Measurements from ENCODE around the gene ARL8A.
"Not testable (repeated sequence)": the region's sequence is repeated elsewhere in the genome, so short reads cannot be mapped to it uniquely, and the experiment has no call there.

ARL8A gene

GRCh38 chr1:202144402-202145067 is at the start of gene ARL8A:
Gene ARL8A, minus strand, starts transcription at chr1:202144737. Its CDS starts 165 bp downstream, at chr1:202144572.
- peak; percentile 13 to 55 for DNase-seq

GRCh38 chr1:202194328-202194648 is 49.8 kb upstream of the ARL8A start:
- no peak for DNase-seq

- DNase-seq, result no peak
These were observed 49.2 kb upstream of the ARL8A start, which contains the start of gene LGR6 for GRCh38 chr1:202193614-202194327. Gene LGR6, plus strand, starts transcription at chr1:202193799. Its CDS starts 191 bp downstream, at chr1:202193990.

- peak in 1 of 2 experiments; percentile 70 for DNase-seq
These were observed 48.5 kb upstream of the ARL8A start for GRCh38 chr1:202192770-202193613.

- DNase-seq, result not testable (repeated sequence)
These were observed 46.9 kb upstream of the ARL8A start for GRCh38 chr1:202191391-202191790.

- DNase-seq, result no peak
These were observed 45.6 kb upstream of the ARL8A start for GRCh38 chr1:202189918-202190715.

- peak; percentile 29 to 83 for DNase-seq
These were observed 44.7 kb upstream of the ARL8A start for GRCh38 chr1:202189001-202189790.

GRCh38 chr1:202187697-202188407 is 43.3 kb upstream of the ARL8A start:
- no peak for DNase-seq

GRCh38 chr1:202187041-202187671 is 42.6 kb upstream of the ARL8A start:
- DNase-seq, result no peak

- no peak for DNase-seq
These were observed 41.8 kb upstream of the ARL8A start for GRCh38 chr1:202186327-202186726.

GRCh38 chr1:202184750-202185460 is 40.4 kb upstream of the ARL8A start:
- peak; percentile 72 to 93 for DNase-seq

GRCh38 chr1:202182040-202182877 is 37.7 kb upstream of the ARL8A start:
- DNase-seq, result no peak

- no peak for DNase-seq
These were observed 37.0 kb upstream of the ARL8A start for GRCh38 chr1:202181586-202181985.

GRCh38 chr1:202180751-202181139 is 36.2 kb upstream of the ARL8A start:
- DNase-seq, result not testable (repeated sequence)

- DNase-seq, result no peak
These were observed 35.6 kb upstream of the ARL8A start for GRCh38 chr1:202179828-202180750.

GRCh38 chr1:202176949-202177927 is 32.7 kb upstream of the ARL8A start:
- DNase-seq, result no peak

- no peak for DNase-seq
These were observed 29.5 kb upstream of the ARL8A start for GRCh38 chr1:202173993-202174392.

Data from NCI-H446 (cell line).